OCI-LY1 (cell line): ENCODE data around the gene RASA2.

Experiments used
- H2AFZ ChIP-seq: fragments of 200-600 bp; sonication (generic), shearing (Covaris generic); 2 replicates; pipeline ENCODE4 v1.6.0; 2014; ENCODE audit warnings: antibody characterized with exemption, mild to moderate bottlenecking, low read length
- H3F3A ChIP-seq: fragments of 200-600 bp; sonication (generic), shearing (Covaris generic); 2 replicates; pipeline ENCODE4 v1.6.0; 2014; ENCODE audit warnings: mild to moderate bottlenecking, antibody characterized with exemption, low read length, moderate library complexity; ENCODE audit not compliant: insufficient read depth
- H3K27ac ChIP-seq: fragments of 200-600 bp; sonication (generic); 2 replicates; pipeline ENCODE4 v1.5.1; 2014; ENCODE audit warnings: low read length, mixed run types, mild to moderate bottlenecking, low read depth; ENCODE audit not compliant: poor library complexity, severe bottlenecking
- H3K27me3 ChIP-seq: fragments of 200-600 bp; sonication (generic); 2 replicates; pipeline ENCODE4 v1.6.0; 2014; ENCODE audit warnings: antibody characterized with exemption, mild to moderate bottlenecking, low read length, moderate library complexity; ENCODE audit not compliant: insufficient read depth
- H3K36me3 ChIP-seq: fragments of 200-600 bp; sonication (generic); 2 replicates; pipeline ENCODE4 v1.6.1; 2014; ENCODE audit warnings: mild to moderate bottlenecking, antibody characterized with exemption, low read length, moderate library complexity, mixed read lengths; ENCODE audit not compliant: insufficient read depth
- H3K4me1 ChIP-seq: fragments of 200-600 bp; sonication (generic); 2 replicates; pipeline ENCODE4 v1.5.1; 2014; ENCODE audit warnings: mild to moderate bottlenecking, low read length, moderate library complexity; ENCODE audit not compliant: insufficient read depth, severe bottlenecking
- H3K4me2 ChIP-seq: fragments of 200-600 bp; sonication (generic), shearing (Covaris generic); 2 replicates; pipeline ENCODE4 v1.6.1; 2014; ENCODE audit warnings: low read length
- H3K4me3 ChIP-seq: fragments of 200-600 bp; sonication (generic); 2 replicates; pipeline ENCODE4 v1.5.1; 2014; ENCODE audit warnings: low read length, low read depth, mild to moderate bottlenecking, mixed read lengths; ENCODE audit not compliant: poor library complexity, severe bottlenecking
- H3K79me2 ChIP-seq: fragments of 200-600 bp; shearing (Covaris generic); 2 replicates; pipeline ENCODE4 v1.6.1; 2016; ENCODE audit warnings: mixed run types, low read length, mixed read lengths; ENCODE audit not compliant: insufficient read depth
- H3K9ac ChIP-seq: fragments of 200-600 bp; sonication (generic), shearing (Covaris generic); 2 replicates; pipeline ENCODE4 v1.6.1; 2014; ENCODE audit warnings: mild to moderate bottlenecking, low read length, mixed read lengths
- H3K9me2 ChIP-seq: fragments of 200-600 bp; sonication (generic), shearing (Covaris generic); 2 replicates; pipeline ENCODE4 v1.6.1; 2014; ENCODE audit warnings: low read depth, mild to moderate bottlenecking, low read length, mixed read lengths
- H3K9me3 ChIP-seq: fragments of 200-600 bp; shearing (Covaris generic); 2 replicates; pipeline ENCODE4 v1.6.1; 2014; ENCODE audit warnings: low read length, mixed read lengths
- H4K20me1 ChIP-seq: fragments of 200-600 bp; sonication (generic), shearing (Covaris generic); 2 replicates; pipeline ENCODE4 v1.6.0; 2016; ENCODE audit warnings: mild to moderate bottlenecking, low read length; ENCODE audit not compliant: insufficient read depth
- CTCF ChIP-seq: fragments of 200-600 bp; sonication (generic), shearing (Covaris generic); IDR thresholded peaks from 2 replicates; pipeline ENCODE4 v1.5.1; 2017; ENCODE audit warnings: mild to moderate bottlenecking, antibody characterized with exemption, low read length, moderate library complexity, mixed read lengths
- EZH2 ChIP-seq: fragments of 200-600 bp; sonication (generic), shearing (Covaris generic); IDR thresholded peaks from 2 replicates; pipeline ENCODE4 v1.8.0; 2017; ENCODE audit warnings: borderline replicate concordance, mixed run types, mild to moderate bottlenecking, antibody characterized with exemption, low read length, moderate library complexity, mixed read lengths

Gene RASA2

GRCh38 chr3:141643391-141643790 lies 156.6 kb downstream of the RASA2 start:
- Histone ChIP-seq H3F3A (no peaks in the 10 kb centered on the region), H4K20me1 (no peaks in the 10 kb centered on the region), H3K4me2 (no peak overlapping the region), H2AFZ (no peak overlapping the region), H3K9ac (no peak overlapping the region), H3K9me2 (no peaks in the 10 kb centered on the region), H3K79me2 (no peaks in the 10 kb centered on the region), H3K9me3 (peaks cover 6% of the 10 kb centered on the region; the same call in 1 of the 2 replicates), H3K27me3 (no peaks in the 10 kb centered on the region), H3K27ac (no peak overlapping the region), H3K4me3 (no peak overlapping the region), H3K36me3 (no peaks in the 10 kb centered on the region), H3K4me1 (no peaks in the 10 kb centered on the region)
- TF ChIP-seq EZH2: no peak
- no peak for TF ChIP-seq CTCF

GRCh38 chr3:141643796-141644195 lies 157.0 kb downstream of the RASA2 start:
- no peak overlapping the region for H3K4me2 ChIP-seq
- no peaks in the 10 kb centered on the region for H3K9me2 ChIP-seq
- H3K79me2 ChIP-seq: no peaks in the 10 kb centered on the region
- H3F3A ChIP-seq: no peaks in the 10 kb centered on the region
- peaks cover 6% of the 10 kb centered on the region; the same call in 1 of the 2 replicates for H3K9me3 ChIP-seq
- H3K4me3 ChIP-seq: no peak overlapping the region
- no peaks in the 10 kb centered on the region for H4K20me1 ChIP-seq
- no peaks in the 10 kb centered on the region for H3K4me1 ChIP-seq
- H3K27me3 ChIP-seq: no peaks in the 10 kb centered on the region
- no peaks in the 10 kb centered on the region for H3K36me3 ChIP-seq
- no peak overlapping the region for H3K27ac ChIP-seq
- no peak overlapping the region for H3K9ac ChIP-seq
- H2AFZ ChIP-seq: no peak overlapping the region
- no peak for TF ChIP-seq CTCF
- no peak for TF ChIP-seq EZH2

- Histone ChIP-seq H3K9ac (no peak overlapping the region), H3F3A (no peaks in the 10 kb centered on the region), H3K9me3 (peaks cover 6% of the 10 kb centered on the region; the same call in 1 of the 2 replicates), H3K27ac (no peak overlapping the region), H3K4me1 (no peaks in the 10 kb centered on the region), H3K9me2 (no peaks in the 10 kb centered on the region), H3K36me3 (no peaks in the 10 kb centered on the region), H3K27me3 (no peaks in the 10 kb centered on the region), H3K4me2 (no peak overlapping the region), H3K79me2 (no peaks in the 10 kb centered on the region), H3K4me3 (no peak overlapping the region), H4K20me1 (no peaks in the 10 kb centered on the region), H2AFZ (no peak overlapping the region)
- TF ChIP-seq CTCF (peak; percentile 99), EZH2 (no peak)
Observed at GRCh38 chr3:141644931-141645330, 158.1 kb downstream of the RASA2 start.
